ENCODE data around the gene NINJ1.

Gene NINJ1

GRCh38 chr9:93172666-93173364 lies 38.8 kb upstream of the NINJ1 start:
- H3K36me3 ChIP-seq (ENCODE audit: low read length), result no peaks in the 10 kb centered on the region

GRCh38 chr9:93171261-93171990 lies 37.4 kb upstream of the NINJ1 start:
- H3K27ac ChIP-seq (ENCODE audit: low read depth, low read length), result no peak overlapping the region
- H3K9ac ChIP-seq (ENCODE audit: low read length), result no peak overlapping the region
- H3K4me3 ChIP-seq (ENCODE audit: insufficient read depth, low read length, poor library complexity, severe bottlenecking), result no peak overlapping the region
- no peaks in the 10 kb centered on the region for H3K79me2 ChIP-seq (ENCODE audit: insufficient read depth, low read length)
- no peaks in the 10 kb centered on the region for H3K27me3 ChIP-seq (ENCODE audit: low read length)
- H4K20me1 ChIP-seq (ENCODE audit: low read depth, low read length), result no peaks in the 10 kb centered on the region
- no peaks in the 10 kb centered on the region for H3F3A ChIP-seq (ENCODE audit: insufficient read depth)
- H3K36me3 ChIP-seq (ENCODE audit: low read length), result no peaks in the 10 kb centered on the region
- H3K4me2 ChIP-seq (ENCODE audit: low read depth, low read length, poor library complexity, severe bottlenecking), result no peak overlapping the region
- no peak overlapping the region for H2AFZ ChIP-seq (ENCODE audit: low read depth, low read length, severe bottlenecking)
- no peak for TF ChIP-seq EZH2phosphoT487 (conservative IDR thresholded peaks at IDR 0.05; ENCODE audit: low read length)
- TF ChIP-seq, protein P1, sequence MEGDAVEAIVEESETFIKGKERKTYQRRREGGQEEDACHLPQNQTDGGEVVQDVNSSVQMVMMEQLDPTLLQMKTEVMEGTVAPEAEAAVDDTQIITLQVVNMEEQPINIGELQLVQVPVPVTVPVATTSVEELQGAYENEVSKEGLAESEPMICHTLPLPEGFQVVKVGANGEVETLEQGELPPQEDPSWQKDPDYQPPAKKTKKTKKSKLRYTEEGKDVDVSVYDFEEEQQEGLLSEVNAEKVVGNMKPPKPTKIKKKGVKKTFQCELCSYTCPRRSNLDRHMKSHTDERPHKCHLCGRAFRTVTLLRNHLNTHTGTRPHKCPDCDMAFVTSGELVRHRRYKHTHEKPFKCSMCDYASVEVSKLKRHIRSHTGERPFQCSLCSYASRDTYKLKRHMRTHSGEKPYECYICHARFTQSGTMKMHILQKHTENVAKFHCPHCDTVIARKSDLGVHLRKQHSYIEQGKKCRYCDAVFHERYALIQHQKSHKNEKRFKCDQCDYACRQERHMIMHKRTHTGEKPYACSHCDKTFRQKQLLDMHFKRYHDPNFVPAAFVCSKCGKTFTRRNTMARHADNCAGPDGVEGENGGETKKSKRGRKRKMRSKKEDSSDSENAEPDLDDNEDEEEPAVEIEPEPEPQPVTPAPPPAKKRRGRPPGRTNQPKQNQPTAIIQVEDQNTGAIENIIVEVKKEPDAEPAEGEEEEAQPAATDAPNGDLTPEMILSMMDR (IDR thresholded peaks at IDR 0.05; ENCODE audit: insufficient read depth, low read length, poor library complexity, severe bottlenecking), result no peak
- no peaks in the 10 kb centered on the region for H3K9me2 ChIP-seq (replicated peaks; ENCODE audit: insufficient read depth, low read length)
- H3K9me3 ChIP-seq (ENCODE audit: insufficient read depth, low read length), result no peaks in the 10 kb centered on the region

More at GRCh38 chr9:93172666-93173364, 38.8 kb upstream of the NINJ1 start:
- Histone ChIP-seq H3K4me2 (ENCODE audit: low read depth, low read length, poor library complexity, severe bottlenecking) (no peak overlapping the region), H3K27ac (ENCODE audit: low read depth, low read length) (no peak overlapping the region), H3K9me3 (ENCODE audit: insufficient read depth, low read length) (no peaks in the 10 kb centered on the region), H3K9ac (ENCODE audit: low read length) (no peak overlapping the region), H3K9me2 (replicated peaks; ENCODE audit: insufficient read depth, low read length) (no peaks in the 10 kb centered on the region), H3K4me3 (ENCODE audit: insufficient read depth, low read length, poor library complexity, severe bottlenecking) (no peak overlapping the region), H4K20me1 (ENCODE audit: low read depth, low read length) (no peaks in the 10 kb centered on the region), H3K79me2 (ENCODE audit: insufficient read depth, low read length) (no peaks in the 10 kb centered on the region), H3K27me3 (ENCODE audit: low read length) (no peaks in the 10 kb centered on the region), H2AFZ (ENCODE audit: low read depth, low read length, severe bottlenecking) (no peak overlapping the region), H3F3A (ENCODE audit: insufficient read depth) (no peaks in the 10 kb centered on the region)
- TF ChIP-seq, protein P1 (IDR thresholded peaks at IDR 0.05; ENCODE audit: insufficient read depth, low read length, poor library complexity, severe bottlenecking), result no peak
- TF ChIP-seq EZH2phosphoT487 (conservative IDR thresholded peaks at IDR 0.05; ENCODE audit: low read length), result no peak

DNA sequence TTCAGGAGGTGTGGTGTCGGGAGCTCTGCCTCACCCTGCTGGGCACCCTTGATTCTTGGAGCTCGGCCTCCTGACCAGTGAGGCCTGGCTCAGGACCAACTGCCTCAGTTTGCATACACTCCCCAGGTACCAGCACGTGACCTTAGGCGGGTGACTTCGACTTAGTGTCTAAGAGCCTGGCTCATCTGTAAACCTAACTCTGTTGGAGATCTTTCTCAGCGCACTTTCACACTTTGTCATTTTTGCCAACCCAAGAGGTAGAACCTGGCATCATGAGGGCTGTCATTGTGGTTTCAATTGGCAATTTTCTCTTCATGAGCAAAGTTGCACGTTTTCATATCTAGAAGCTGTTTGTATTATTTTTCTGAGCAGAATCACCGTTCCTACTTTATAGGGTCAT lies 36.5 kb upstream of the NINJ1 start:
- Histone ChIP-seq H3K27ac (ENCODE audit: low read depth, low read length) (no peak overlapping the region), H3K4me3 (ENCODE audit: insufficient read depth, low read length, poor library complexity, severe bottlenecking) (no peak overlapping the region), H3K36me3 (ENCODE audit: low read length) (no peaks in the 10 kb centered on the region), H3K9ac (ENCODE audit: low read length) (no peak overlapping the region), H3K4me2 (ENCODE audit: low read depth, low read length, poor library complexity, severe bottlenecking) (no peak overlapping the region), H3K9me2 (replicated peaks; ENCODE audit: insufficient read depth, low read length) (no peaks in the 10 kb centered on the region), H2AFZ (ENCODE audit: low read depth, low read length, severe bottlenecking) (no peak overlapping the region), H3K79me2 (ENCODE audit: insufficient read depth, low read length) (no peaks in the 10 kb centered on the region), H3F3A (ENCODE audit: insufficient read depth) (no peaks in the 10 kb centered on the region), H3K9me3 (ENCODE audit: insufficient read depth, low read length) (no peaks in the 10 kb centered on the region), H3K27me3 (ENCODE audit: low read length) (no peaks in the 10 kb centered on the region), H4K20me1 (ENCODE audit: low read depth, low read length) (no peaks in the 10 kb centered on the region)
- TF ChIP-seq EZH2phosphoT487 (conservative IDR thresholded peaks at IDR 0.05; ENCODE audit: low read length), result no peak
- TF ChIP-seq, protein P1 (IDR thresholded peaks at IDR 0.05; ENCODE audit: insufficient read depth, low read length, poor library complexity, severe bottlenecking), result no peak

Measured in SU-DHL-6 (cell line).